ENCODE measurements around the gene NYNRIN. TPM values are rescaled to one million over a fixed set of nuclear protein-coding genes. Genes with fewer than 3 reads are reported as not detected.

Gene NYNRIN
- total and polyA plus RNA-seq, 2 of the 4 experiments (the other 2 are of a cell fraction) = 2.2 to 5.4 TPM

- H3K79me1 ChIP-seq (ENCODE audit: low read depth in 1 of 2, low read length in 2 of 2) = no peaks in the 10 kb centered on the region
- H2BK15ac ChIP-seq (ENCODE audit: low read depth, low read length) = no peak overlapping the region
- H4K91ac ChIP-seq (ENCODE audit: insufficient read depth, low read depth, low read length) = no peak overlapping the region
- no peaks in the 10 kb centered on the region for H3K9me3 ChIP-seq (ENCODE audit: control insufficient read depth, insufficient read depth, low read length)
- BruUV-seq (replicated peaks) = no TSS peak
- intact Hi-C loops (cut with micrococcal nuclease) (no loop called here), dilution Hi-C loops (cut with HindIII; ENCODE audit: low sequenced_read_pairs, unreplicated experiment) (no loop called here), in situ Hi-C loops (cut with MboI; ENCODE audit: low sequenced_read_pairs) (no loop called here)
- H3K4me3 ChIP-seq (ENCODE audit: insufficient read depth, low read depth, low read length) = no peak overlapping the region
- no peak overlapping the region for H3K23ac ChIP-seq (ENCODE audit: low read depth, low read length)
- H3K9me1 ChIP-seq (ENCODE audit: insufficient read depth, low read length) = peaks cover 3% of the 10 kb centered on the region; the same call in 1 of the 2 replicates
- no peak overlapping the region for H2AFZ ChIP-seq (replicated peaks; ENCODE audit: low read length, poor library complexity)
- no peak overlapping the region for H3K56ac ChIP-seq (ENCODE audit: extremely low read depth, insufficient read depth, low read length)
- H3K4me2 ChIP-seq (ENCODE audit: low read depth, low read length) = no peak overlapping the region
- no peak overlapping the region for H4K8ac ChIP-seq (ENCODE audit: low read depth in 2 of 2, low read length in 2 of 2)
- no peak overlapping the region for H3K9ac ChIP-seq (ENCODE audit: low read depth, low read length)
- H2BK5ac ChIP-seq (ENCODE audit: low read depth, low read length, poor library complexity, severe bottlenecking) = no peak overlapping the region
- no peaks in the 10 kb centered on the region for H3K36me3 ChIP-seq (ENCODE audit: control insufficient read depth, insufficient read depth, low read length)
- TF ChIP-seq POLR2A (IDR thresholded peaks at IDR 0.05; ENCODE audit: low read depth, low read length) (no peak), ELK1 (IDR thresholded peaks at IDR 0.05; ENCODE audit: borderline replicate concordance, low read depth, low read length) (no peak), RFX5 (IDR thresholded peaks at IDR 0.05; ENCODE audit: low read depth, low read length) (no peak), MAFK (IDR thresholded peaks at IDR 0.05; ENCODE audit: low read depth, low read length) (no peak), USF2 (IDR thresholded peaks at IDR 0.05; ENCODE audit: low read depth, low read length) (no peak), MAZ (IDR thresholded peaks at IDR 0.05; ENCODE audit: borderline replicate concordance, low read depth, low read length) (no peak), RCOR1 (IDR thresholded peaks at IDR 0.05; ENCODE audit: insufficient replicate concordance, low read length) (no peak), SMC3 (IDR thresholded peaks at IDR 0.05; ENCODE audit: low read depth, low read length) (no peak), CEBPB (IDR thresholded peaks at IDR 0.05; ENCODE audit: low read depth, low read length) (no peak), MXI1 (IDR thresholded peaks at IDR 0.05; ENCODE audit: borderline replicate concordance, low read depth, low read length) (no peak), RAD21 (IDR thresholded peaks at IDR 0.05; ENCODE audit: low read length) (no peak), BHLHE40 (IDR thresholded peaks at IDR 0.05; ENCODE audit: low read depth, low read length) (no peak)
- TF ChIP-seq, protein P1, sequence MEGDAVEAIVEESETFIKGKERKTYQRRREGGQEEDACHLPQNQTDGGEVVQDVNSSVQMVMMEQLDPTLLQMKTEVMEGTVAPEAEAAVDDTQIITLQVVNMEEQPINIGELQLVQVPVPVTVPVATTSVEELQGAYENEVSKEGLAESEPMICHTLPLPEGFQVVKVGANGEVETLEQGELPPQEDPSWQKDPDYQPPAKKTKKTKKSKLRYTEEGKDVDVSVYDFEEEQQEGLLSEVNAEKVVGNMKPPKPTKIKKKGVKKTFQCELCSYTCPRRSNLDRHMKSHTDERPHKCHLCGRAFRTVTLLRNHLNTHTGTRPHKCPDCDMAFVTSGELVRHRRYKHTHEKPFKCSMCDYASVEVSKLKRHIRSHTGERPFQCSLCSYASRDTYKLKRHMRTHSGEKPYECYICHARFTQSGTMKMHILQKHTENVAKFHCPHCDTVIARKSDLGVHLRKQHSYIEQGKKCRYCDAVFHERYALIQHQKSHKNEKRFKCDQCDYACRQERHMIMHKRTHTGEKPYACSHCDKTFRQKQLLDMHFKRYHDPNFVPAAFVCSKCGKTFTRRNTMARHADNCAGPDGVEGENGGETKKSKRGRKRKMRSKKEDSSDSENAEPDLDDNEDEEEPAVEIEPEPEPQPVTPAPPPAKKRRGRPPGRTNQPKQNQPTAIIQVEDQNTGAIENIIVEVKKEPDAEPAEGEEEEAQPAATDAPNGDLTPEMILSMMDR (conservative IDR thresholded peaks at IDR 0.05; ENCODE audit: low read depth, low read length) = no peak
- H2AK9ac ChIP-seq (replicated peaks; ENCODE audit: low read depth, low read length, poor library complexity) = no peak overlapping the region
- no peak overlapping the region for H3K18ac ChIP-seq (ENCODE audit: low read depth, low read length)
- no CpG with 5 or more reads among the region's 4 CpGs for WGBS, 2 experiments (ENCODE audit: extremely low coverage in 2 of 2, insufficient read length in 1 of 2)
- H2AK5ac ChIP-seq (ENCODE audit: low read depth, low read length) = no peak overlapping the region
- no peak overlapping the region for H2BK20ac ChIP-seq (ENCODE audit: low read depth, low read length)
- H3K4me1 ChIP-seq (ENCODE audit: control insufficient read depth, insufficient read depth, low read length) = peaks cover 9% of the 10 kb centered on the region
- no peaks in the 10 kb centered on the region for H4K20me1 ChIP-seq (ENCODE audit: insufficient read depth, low read length)
- no peak for ATAC-seq (ENCODE audit: low read depth)
- no peak for DNase-seq
- H2BK120ac ChIP-seq (ENCODE audit: low read depth, low read length) = no peak overlapping the region
- no peak overlapping the region for H3K14ac ChIP-seq (replicated peaks; ENCODE audit: low read depth, low read length)
- H3K27ac ChIP-seq (ENCODE audit: insufficient read depth, low read length) = no peak overlapping the region
- H4K5ac ChIP-seq (ENCODE audit: low read depth, low read length) = no peak overlapping the region
- H3K4ac ChIP-seq (ENCODE audit: low read depth, low read length) = no peak overlapping the region
- POLR2A ChIA-PET (ENCODE audit: unreplicated experiment) = no interaction called here
- CTCF ChIA-PET = no interaction called here
- H3K27me3 ChIP-seq (ENCODE audit: control insufficient read depth, insufficient read depth, low read length) = no peaks in the 10 kb centered on the region; the same call in 1 of the 2 replicates
Measured at GRCh38 chr14:24356208-24356607, 42.6 kb upstream of the NYNRIN start.

Measured in IMR-90 (cell line).